GM19395 (cell line): Measurements from ENCODE around the gene PRKCB.
"Not testable (repeated sequence)": the region's sequence is repeated elsewhere in the genome, so short reads cannot be mapped to it uniquely, and the experiment has no call there.

Experiments used
- ATAC-seq: cut with Tn5 transposase; IDR thresholded peaks from one replicate; pipeline ENCODE4 v1.9.1; 2021; ENCODE audit warnings: mild to moderate bottlenecking, moderate library complexity; ENCODE audit not compliant: unreplicated experiment

Gene PRKCB

GRCh38 chr16:24075302-24075701, 239.5 kb downstream of the PRKCB start:
- ATAC-seq, result no peak

GRCh38 chr16:24075931-24076716, 240.3 kb downstream of the PRKCB start:
- ATAC-seq, result peak; percentile 65

GRCh38 chr16:24077292-24077691, 241.5 kb downstream of the PRKCB start:
- ATAC-seq, result no peak

- no peak for ATAC-seq
These were observed 242.2 kb downstream of the PRKCB start for GRCh38 chr16:24077966-24078365.

- no peak for ATAC-seq
These were observed 249.9 kb downstream of the PRKCB start for GRCh38 chr16:24085666-24086065.

- ATAC-seq, result no peak
These were observed 252.2 kb downstream of the PRKCB start for GRCh38 chr16:24087891-24088410.

GRCh38 chr16:24088767-24089166, 253.0 kb downstream of the PRKCB start:
- no peak for ATAC-seq

GRCh38 chr16:24091125-24091524, 255.3 kb downstream of the PRKCB start:
- no peak for ATAC-seq

GRCh38 chr16:24093049-24093448, 257.3 kb downstream of the PRKCB start:
- ATAC-seq, result no peak

- ATAC-seq, result no peak
These were observed 258.9 kb downstream of the PRKCB start for GRCh38 chr16:24094660-24095059.

GRCh38 chr16:24098896-24099295, 263.1 kb downstream of the PRKCB start:
- ATAC-seq, result no peak

GRCh38 chr16:24101431-24101830, 265.6 kb downstream of the PRKCB start:
- ATAC-seq, result no peak

GRCh38 chr16:24102209-24102660, 266.5 kb downstream of the PRKCB start:
- ATAC-seq, result no peak

- ATAC-seq, result not testable (repeated sequence)
These were observed 269.7 kb downstream of the PRKCB start for GRCh38 chr16:24105471-24105870.

- not testable (repeated sequence) for ATAC-seq
These were observed 272.3 kb downstream of the PRKCB start for GRCh38 chr16:24108090-24108489.

GRCh38 chr16:24111724-24112302, 276.0 kb downstream of the PRKCB start:
- ATAC-seq, result no peak

- ATAC-seq, result no peak
These were observed 277.4 kb downstream of the PRKCB start for GRCh38 chr16:24113115-24113745.

GRCh38 chr16:24114876-24115275, 279.1 kb downstream of the PRKCB start:
- ATAC-seq, result no peak

- ATAC-seq, result no peak
These were observed 280.4 kb downstream of the PRKCB start for GRCh38 chr16:24116046-24116776.

- ATAC-seq, result no peak
These were observed 281.2 kb downstream of the PRKCB start for GRCh38 chr16:24116989-24117388.

GRCh38 chr16:24117680-24118079, 281.9 kb downstream of the PRKCB start:
- no peak for ATAC-seq
